ENCODE results near the gene SLC44A2. TPM values are rescaled to one million over a fixed set of nuclear protein-coding genes. Genes with fewer than 3 reads are reported as not detected.

The SLC44A2 gene
- polyA plus RNA-seq, 12 donors: 112 to 710 (median 142) TPM

GRCh38 chr19:10678813-10679212 is 53.5 kb downstream of the SLC44A2 start:
- no peak for DNase-seq

- DNase-seq: no peak
These were observed 54.4 kb downstream of the SLC44A2 start for GRCh38 chr19:10679743-10680142.

DNA sequence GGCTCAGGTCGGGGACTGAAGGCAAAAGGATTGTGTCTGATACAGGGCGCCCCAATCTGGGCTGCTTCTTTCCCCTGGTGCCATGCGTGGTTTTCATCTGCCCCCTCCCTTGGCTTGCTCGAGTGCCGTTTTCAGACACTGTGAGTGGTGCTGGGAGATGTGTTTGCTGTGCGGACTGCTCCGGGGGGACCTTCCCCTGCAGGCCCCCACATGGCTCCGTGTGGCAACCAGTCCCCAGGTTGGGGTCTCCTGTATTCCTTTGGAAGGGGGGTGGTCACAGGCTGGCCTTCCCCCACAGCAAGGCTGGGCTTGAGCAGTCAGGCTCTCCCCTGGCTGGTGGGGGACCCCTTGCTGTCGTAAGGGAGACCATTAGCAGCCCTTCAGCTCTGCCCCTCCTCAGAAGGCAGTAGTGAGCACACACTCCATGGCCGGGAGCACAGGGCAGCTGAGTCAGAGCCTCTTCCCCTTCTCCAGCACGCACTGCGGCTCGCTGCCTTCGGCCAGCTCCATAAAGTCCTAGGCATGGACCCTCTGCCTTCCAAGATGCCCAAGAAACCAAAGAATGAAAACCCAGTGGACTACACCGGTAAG is 55.3 kb downstream of the SLC44A2 start:
- no peak for DNase-seq

GRCh38 chr19:10681658-10682057 is 56.3 kb downstream of the SLC44A2 start:
- DNase-seq: no peak

- no peak for DNase-seq
These were observed 57.2 kb downstream of the SLC44A2 start for GRCh38 chr19:10682397-10683063.

DNA sequence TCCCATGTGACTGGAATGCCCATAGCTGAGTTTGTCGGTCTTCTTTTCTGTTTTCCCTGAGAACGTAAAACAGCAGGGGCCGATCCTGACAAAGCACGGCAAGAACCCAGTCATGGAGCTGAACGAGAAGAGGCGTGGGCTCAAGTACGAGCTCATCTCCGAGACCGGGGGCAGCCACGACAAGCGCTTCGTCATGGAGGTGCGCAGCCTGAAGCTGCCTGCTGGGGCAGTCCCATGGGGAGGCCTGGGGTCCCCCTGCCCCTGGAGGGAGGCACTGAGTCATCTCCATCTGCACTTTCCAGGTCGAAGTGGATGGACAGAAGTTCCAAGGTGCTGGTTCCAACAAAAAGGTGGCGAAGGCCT is 57.7 kb downstream of the SLC44A2 start:
- DNase-seq: no peak

- no peak for DNase-seq
These were observed 58.2 kb downstream of the SLC44A2 start for GRCh38 chr19:10683582-10683981.

DNA sequence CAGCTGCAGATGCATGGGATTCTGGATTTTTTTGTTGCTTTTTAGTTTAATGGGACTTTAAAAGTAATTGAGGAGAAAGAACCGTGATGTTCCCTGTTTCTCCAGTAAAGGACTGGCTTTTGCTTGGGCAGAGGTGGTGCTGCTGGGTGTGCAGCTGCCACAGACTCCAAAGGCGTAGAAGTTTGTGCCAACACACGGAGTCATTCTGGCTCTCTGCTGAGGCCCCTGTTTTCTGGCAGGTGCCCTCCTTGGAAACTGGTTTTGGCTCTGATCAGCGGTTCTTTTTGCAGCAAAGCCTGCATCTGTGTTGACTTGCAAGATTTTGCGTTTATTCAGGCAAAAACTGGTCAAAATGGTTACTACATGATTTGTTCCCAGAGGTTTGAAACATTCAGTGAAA is 59.9 kb downstream of the SLC44A2 start:
- no peak for DNase-seq

- DNase-seq: no peak
These were observed 60.8 kb downstream of the SLC44A2 start for GRCh38 chr19:10686193-10686592.

- no peak for DNase-seq
These were observed 61.5 kb downstream of the SLC44A2 start for GRCh38 chr19:10686661-10687517.

- DNase-seq: no peak
These were observed 62.4 kb downstream of the SLC44A2 start for GRCh38 chr19:10687518-10688288.

- no peak for DNase-seq
These were observed 63.4 kb downstream of the SLC44A2 start for GRCh38 chr19:10688545-10689280.

DNA sequence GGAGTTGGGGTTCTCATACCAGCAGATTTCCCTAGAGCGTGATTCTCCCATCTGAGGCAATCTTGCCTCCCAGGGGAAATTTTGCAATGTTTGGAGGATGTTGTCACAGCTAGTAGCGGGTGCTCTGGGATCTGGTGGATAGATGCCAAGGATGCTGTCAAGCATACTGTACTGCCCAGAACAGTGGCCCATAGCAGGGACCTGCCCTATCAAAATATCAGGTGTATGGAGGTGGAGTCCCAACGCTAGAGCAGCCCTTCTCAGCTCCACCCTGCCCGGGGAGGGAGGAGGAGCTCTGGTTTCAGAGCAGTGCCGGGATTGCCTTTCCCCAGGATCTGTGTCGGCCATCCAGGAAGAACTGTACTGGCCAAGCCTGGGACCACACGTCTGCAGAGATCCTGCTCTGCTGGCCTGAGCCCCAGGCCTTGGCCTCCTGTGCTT is 65.0 kb downstream of the SLC44A2 start:
- DNase-seq: no peak

GRCh38 chr19:10691178-10691881 is 66.0 kb downstream of the SLC44A2 start:
- DNase-seq: no peak

DNA sequence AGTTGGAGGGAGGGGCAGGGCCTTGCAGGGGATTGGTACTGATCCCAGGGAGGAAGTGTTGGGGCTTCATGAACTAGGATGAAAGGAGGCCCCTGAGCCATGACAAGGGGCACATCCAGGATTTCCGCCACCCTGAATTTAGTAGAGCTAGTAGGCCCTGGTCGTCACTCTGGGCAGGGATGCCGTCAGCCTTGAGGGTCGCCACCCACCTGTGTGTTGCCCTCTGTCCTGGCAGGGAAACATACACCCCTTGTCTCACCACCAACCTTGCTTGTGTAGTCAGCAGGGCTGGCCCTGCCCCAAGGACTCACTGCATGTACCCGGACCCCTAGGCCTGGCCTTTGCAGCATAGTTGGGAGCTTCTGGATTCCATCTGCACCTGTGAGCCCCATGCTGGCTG is 66.5 kb downstream of the SLC44A2 start:
- DNase-seq: no peak

DNA sequence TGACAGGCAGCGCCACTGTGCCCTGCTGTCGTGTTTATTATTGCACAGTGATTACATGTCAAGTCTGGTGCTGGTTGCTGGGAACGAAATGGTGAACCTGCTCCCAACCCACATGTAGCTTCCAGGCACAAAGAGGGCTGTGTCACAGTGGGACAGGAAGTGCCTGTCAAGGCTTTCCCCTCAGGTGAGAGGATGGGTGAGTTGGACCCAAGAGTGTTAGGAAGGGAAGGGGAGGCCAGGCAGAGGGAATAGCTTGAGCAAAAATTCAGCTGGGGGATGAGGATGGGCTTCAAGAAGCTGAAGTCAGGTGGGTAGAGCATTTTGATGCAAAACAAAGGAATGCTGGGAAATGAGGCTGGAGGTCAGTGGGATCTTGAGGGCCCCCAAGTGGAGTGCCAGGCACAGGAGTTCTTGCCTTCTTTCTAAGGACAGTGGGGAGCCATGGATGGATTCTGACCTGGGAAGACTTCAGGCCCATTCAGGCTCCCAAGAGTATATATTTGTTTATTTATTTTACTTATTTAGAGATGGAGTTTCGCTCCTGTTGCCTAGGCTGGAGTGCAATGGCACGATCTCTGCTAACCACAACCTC is 67.4 kb downstream of the SLC44A2 start:
- no peak for DNase-seq
